ENCODE measurements around the gene NFE2L1.
"Not testable (repeated sequence)": the region's sequence is repeated elsewhere in the genome, so short reads cannot be mapped to it uniquely, and the experiment has no call there.

Gene NFE2L1

GRCh38 chr17:48016112-48016511 lies 32.0 kb upstream of the NFE2L1 start:
- H3K4me3 ChIP-seq (ENCODE audit: low read depth, low read length): no peak overlapping the region
- TF ChIP-seq CTCF (IDR thresholded peaks at IDR 0.05; ENCODE audit: insufficient read depth, low read length, missing control alignments): no peak
- CTCF ChIA-PET: interaction anchor here (0.6 to 13.9 kb wide), 9 partner anchors 11 to 172 kb away, joined by 3 to 600 read pairs (median 9); partner anchors contain the start of genes CDK5RAP3, PNPO, PRR15L and SCRN2
- DNase-seq (ENCODE audit: low read depth, low spot score): no peak
- POLR2A ChIA-PET: no interaction called here

- DNase-seq (ENCODE audit: low read depth, low spot score); H3K4me3 ChIP-seq (ENCODE audit: low read depth, low read length): not testable (repeated sequence)
- CTCF ChIA-PET: interaction anchor here (0.6 to 13.9 kb wide), 27 partner anchors 8 to 173 kb away, joined by 3 to 600 read pairs (median 5); partner anchors contain the start of genes CDK5RAP3, PNPO, PRR15L and SCRN2
- POLR2A ChIA-PET: interaction anchor here (0.6 to 1.2 kb wide), 3 partner anchors 47 to 89 kb away, joined by 3 to 6 read pairs (median 3); partner anchors contain the start of gene CDK5RAP3
Measured at GRCh38 chr17:48017817-48018158, 30.4 kb upstream of the NFE2L1 start.

- no peak for TF ChIP-seq CTCF (IDR thresholded peaks at IDR 0.05; ENCODE audit: insufficient read depth, low read length, missing control alignments)
- no peak overlapping the region for H3K4me3 ChIP-seq (ENCODE audit: low read depth, low read length)
- no peak for DNase-seq (ENCODE audit: low read depth, low spot score)
- ChIA-PET CTCF (interaction anchor here (0.8 to 13.9 kb wide), 6 partner anchors 10 to 177 kb away, joined by 3 to 600 read pairs (median 69); partner anchors contain the start of genes CDK5RAP3, PNPO, PRR15L and SCRN2), POLR2A (no interaction called here)
Measured at GRCh38 chr17:48021934-48022333, 26.2 kb upstream of the NFE2L1 start.

- H3K4me3 ChIP-seq (ENCODE audit: low read depth, low read length): no peak overlapping the region
- ChIA-PET POLR2A (no interaction called here), CTCF (interaction anchor here (0.7 to 13.9 kb wide), 5 partner anchors 11 to 178 kb away, joined by 3 to 600 read pairs (median 114); partner anchors contain the start of genes CDK5RAP3, PNPO, PRR15L and SCRN2)
- no peak for DNase-seq (ENCODE audit: low read depth, low spot score)
- no peak for TF ChIP-seq CTCF (IDR thresholded peaks at IDR 0.05; ENCODE audit: insufficient read depth, low read length, missing control alignments)
Measured at GRCh38 chr17:48022901-48023300, 25.3 kb upstream of the NFE2L1 start.

- CTCF ChIA-PET: interaction anchor here (0.7 to 3.2 kb wide), 4 partner anchors 11 to 84 kb away, joined by 3 to 24 read pairs (median 3); partner anchors contain the start of gene SNX11
- H3K4me3 ChIP-seq (ENCODE audit: low read depth, low read length): peak overlapping the region; percentile 41
- TF ChIP-seq CTCF (IDR thresholded peaks at IDR 0.05; ENCODE audit: insufficient read depth, low read length, missing control alignments): peak; percentile 56
- DNase-seq (ENCODE audit: low read depth, low spot score): no peak
- POLR2A ChIA-PET: no interaction called here
Measured at GRCh38 chr17:48023400-48024148, 24.6 kb upstream of the NFE2L1 start.

GRCh38 chr17:48024149-48025039 lies 23.8 kb upstream of the NFE2L1 start:
- peak overlapping the region; percentile 41 for H3K4me3 ChIP-seq (ENCODE audit: low read depth, low read length)
- no peak for DNase-seq (ENCODE audit: low read depth, low spot score)
- ChIA-PET CTCF (interaction anchor here (0.7 to 7.9 kb wide), 26 partner anchors 11 to 589 kb away, joined by 3 to 305 read pairs (median 6); partner anchors contain the start of genes CBX1, COPZ2, NFE2L1 and SNX11), POLR2A (interaction anchor here (0.8 to 2.9 kb wide), 7 partner anchors 24 to 99 kb away, joined by 3 to 36 read pairs (median 5); partner anchors contain the start of genes NFE2L1 and SNX11)
- TF ChIP-seq CTCF (IDR thresholded peaks at IDR 0.05; ENCODE audit: insufficient read depth, low read length, missing control alignments): no peak
